Thyroid gland (tissue), 4 donors: ENCODE data around the gene DLD.

Experiments used
- POLR2A ChIP-seq, 2 donors: fragments of 450-650 bp; IDR thresholded peaks; one replicate each; pipeline ENCODE4 v1.6.1; 2017; ENCODE audit warnings: antibody characterized with exemption in 2 of 2, mild to moderate bottlenecking in 2 of 2, moderate library complexity in 1 of 2
- TF ChIP-seq, protein P1 (sequence below), 6 experiments: fragments of 200-600 bp in 3 of 6; fragments of 450-650 bp in 3 of 6; sonication (generic) in 3 of 6; IDR thresholded peaks; one replicate each; pipeline ENCODE4 v1.5.1; 2016 to 2019; ENCODE audit warnings: antibody characterized with exemption in 6 of 6, mild to moderate bottlenecking in 2 of 6, inconsistent platforms in 1 of 6, moderate library complexity in 1 of 6

DNA sequence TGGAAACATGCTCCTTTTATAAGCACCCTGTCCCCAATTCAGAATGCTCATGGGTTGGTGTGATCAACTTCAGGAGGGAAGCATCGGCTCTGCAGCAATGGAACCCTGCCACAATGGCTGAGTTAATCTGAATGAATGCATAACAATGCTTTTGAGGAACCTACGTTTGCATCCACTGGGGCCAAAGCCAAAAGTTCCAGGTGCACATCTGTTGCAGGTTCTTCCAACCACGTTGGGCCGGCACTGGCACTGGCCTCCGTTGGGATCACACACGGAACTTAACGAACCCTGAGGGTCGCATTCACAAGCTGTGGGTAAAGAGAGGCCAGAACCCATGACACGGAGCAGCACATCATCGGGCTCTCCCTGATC lies 68.5 kb downstream of the DLD start:
- TF ChIP-seq POLR2A (IDR thresholded peaks at IDR 0.05) = no peak
- TF ChIP-seq, protein P1, sequence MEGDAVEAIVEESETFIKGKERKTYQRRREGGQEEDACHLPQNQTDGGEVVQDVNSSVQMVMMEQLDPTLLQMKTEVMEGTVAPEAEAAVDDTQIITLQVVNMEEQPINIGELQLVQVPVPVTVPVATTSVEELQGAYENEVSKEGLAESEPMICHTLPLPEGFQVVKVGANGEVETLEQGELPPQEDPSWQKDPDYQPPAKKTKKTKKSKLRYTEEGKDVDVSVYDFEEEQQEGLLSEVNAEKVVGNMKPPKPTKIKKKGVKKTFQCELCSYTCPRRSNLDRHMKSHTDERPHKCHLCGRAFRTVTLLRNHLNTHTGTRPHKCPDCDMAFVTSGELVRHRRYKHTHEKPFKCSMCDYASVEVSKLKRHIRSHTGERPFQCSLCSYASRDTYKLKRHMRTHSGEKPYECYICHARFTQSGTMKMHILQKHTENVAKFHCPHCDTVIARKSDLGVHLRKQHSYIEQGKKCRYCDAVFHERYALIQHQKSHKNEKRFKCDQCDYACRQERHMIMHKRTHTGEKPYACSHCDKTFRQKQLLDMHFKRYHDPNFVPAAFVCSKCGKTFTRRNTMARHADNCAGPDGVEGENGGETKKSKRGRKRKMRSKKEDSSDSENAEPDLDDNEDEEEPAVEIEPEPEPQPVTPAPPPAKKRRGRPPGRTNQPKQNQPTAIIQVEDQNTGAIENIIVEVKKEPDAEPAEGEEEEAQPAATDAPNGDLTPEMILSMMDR (IDR thresholded peaks at IDR 0.05) = no peak
